Osteoblast (primary cell): ENCODE measurements around the gene SLC39A7. TPM values are rescaled to one million over a fixed set of nuclear protein-coding genes. Genes with fewer than 3 reads are reported as not detected.

ENCODE experiments used
- DNase-seq: peaks from one replicate; pipeline ENCODE4 v3.0.0; 2011; ENCODE audit warnings: low spot score, mixed read lengths; ENCODE audit not compliant: insufficient read length; ENCODE audit errors: missing footprints
- H2AFZ ChIP-seq: 2 replicates; pipeline ENCODE4 v1.6.0; 2011; ENCODE audit warnings: mild to moderate bottlenecking, low read length
- H3K27ac ChIP-seq: 2 replicates; pipeline ENCODE4 v1.5.1; 2011; ENCODE audit warnings: mild to moderate bottlenecking, low read depth, low read length, moderate library complexity
- H3K27me3 ChIP-seq: 2 replicates; pipeline ENCODE4 v1.6.0; 2012; ENCODE audit warnings: mild to moderate bottlenecking, control low read depth, inconsistent platforms, low read length, moderate library complexity; ENCODE audit not compliant: insufficient read depth
- H3K36me3 ChIP-seq: 2 replicates; pipeline ENCODE4 v1.5.1; 2011; ENCODE audit warnings: mild to moderate bottlenecking, low read length, control low read depth, moderate library complexity; ENCODE audit not compliant: insufficient read depth
- H3K4me1 ChIP-seq: 2 replicates; pipeline ENCODE4 v1.5.1; 2011; ENCODE audit warnings: mild to moderate bottlenecking, low read length, control low read depth, moderate library complexity; ENCODE audit not compliant: insufficient read depth
- H3K4me2 ChIP-seq: 2 replicates; pipeline ENCODE4 v1.6.0; 2011; ENCODE audit warnings: mild to moderate bottlenecking, low read length; ENCODE audit not compliant: insufficient read depth
- H3K4me3 ChIP-seq: fragments of 200-600 bp; sonication (generic); 3 replicates; pipeline ENCODE4 v1.5.1; 2012; ENCODE audit warnings: mild to moderate bottlenecking, low read length, inconsistent platforms; ENCODE audit not compliant: insufficient read depth
- H3K79me2 ChIP-seq: 2 replicates; pipeline ENCODE4 v1.6.0; 2012; ENCODE audit warnings: mild to moderate bottlenecking, low read length, control low read depth, inconsistent platforms; ENCODE audit not compliant: insufficient read depth
- H3K9me3 ChIP-seq: 2 replicates; pipeline ENCODE4 v1.5.1; 2011; ENCODE audit warnings: low read depth, low read length, control low read depth
- H4K20me1 ChIP-seq: 2 replicates; pipeline ENCODE4 v1.6.0; 2012; ENCODE audit warnings: mild to moderate bottlenecking, low read length, control low read depth; ENCODE audit not compliant: insufficient read depth
- CTCF ChIP-seq: IDR thresholded peaks from 2 replicates; pipeline ENCODE4 v1.5.1; 2011; ENCODE audit warnings: mild to moderate bottlenecking, low read depth, low read length, moderate library complexity; ENCODE audit errors: extremely low read depth
- total RNA-seq: library from RNA; depleted of rRNA; stranded (reverse); fragments of >200 nt; gene quantifications from 2 replicates; pipeline ENCODE4 v1.2.3, GENCODE V29; 2012

Gene SLC39A7
- total RNA-seq, 1 donor: 108 TPM

- Histone ChIP-seq H3K79me2 (peaks cover 10% of the 10 kb centered on the region), H3K27me3 (no peaks in the 10 kb centered on the region), H3K4me3 (peak overlapping the region; percentile 74), H3K9me3 (no peaks in the 10 kb centered on the region), H3K4me2 (peak overlapping the region; percentile 95), H2AFZ (peak overlapping the region; percentile 88), H3K36me3 (peaks cover 7% of the 10 kb centered on the region), H4K20me1 (no peaks in the 10 kb centered on the region), H3K4me1 (peaks cover 44% of the 10 kb centered on the region), H3K27ac (peak overlapping the region; percentile 95)
- peak; percentile 92 for DNase-seq
- TF ChIP-seq CTCF: peak; percentile 88
Observed at GRCh38 chr6:33247977-33248642, 47.4 kb downstream of the SLC39A7 start.

GRCh38 chr6:33248643-33248931, 47.9 kb downstream of the SLC39A7 start:
- Histone ChIP-seq H3K9me3 (no peaks in the 10 kb centered on the region), H3K79me2 (peaks cover 10% of the 10 kb centered on the region), H3K27me3 (no peaks in the 10 kb centered on the region), H3K4me3 (peak overlapping the region; percentile 74), H3K36me3 (peaks cover 7% of the 10 kb centered on the region), H3K4me1 (peaks cover 44% of the 10 kb centered on the region), H3K27ac (peak overlapping the region; percentile 95), H2AFZ (peak overlapping the region; percentile 84), H3K4me2 (peak overlapping the region; percentile 95), H4K20me1 (no peaks in the 10 kb centered on the region)
- DNase-seq: no peak
- TF ChIP-seq CTCF: peak; percentile 4

- Histone ChIP-seq H3K4me3 (peak overlapping the region; percentile 74), H3K9me3 (no peaks in the 10 kb centered on the region), H3K27me3 (no peaks in the 10 kb centered on the region), H4K20me1 (no peaks in the 10 kb centered on the region), H3K27ac (peak overlapping the region; percentile 95), H3K4me2 (peak overlapping the region; percentile 95), H2AFZ (peak overlapping the region; percentile 84), H3K79me2 (peaks cover 10% of the 10 kb centered on the region), H3K4me1 (peaks cover 44% of the 10 kb centered on the region), H3K36me3 (peaks cover 7% of the 10 kb centered on the region)
- peak; percentile 94 for DNase-seq
- TF ChIP-seq CTCF: no peak
Observed at GRCh38 chr6:33248932-33249731, 48.5 kb downstream of the SLC39A7 start.
